Measurements from ENCODE around the gene FASTKD3. TPM values are rescaled to one million over a fixed set of nuclear protein-coding genes. Genes with fewer than 3 reads are reported as not detected.

The FASTKD3 gene
- total and polyA plus RNA-seq, 9 donors = 7.7 to 10.6 (median 9.0) TPM

DNA sequence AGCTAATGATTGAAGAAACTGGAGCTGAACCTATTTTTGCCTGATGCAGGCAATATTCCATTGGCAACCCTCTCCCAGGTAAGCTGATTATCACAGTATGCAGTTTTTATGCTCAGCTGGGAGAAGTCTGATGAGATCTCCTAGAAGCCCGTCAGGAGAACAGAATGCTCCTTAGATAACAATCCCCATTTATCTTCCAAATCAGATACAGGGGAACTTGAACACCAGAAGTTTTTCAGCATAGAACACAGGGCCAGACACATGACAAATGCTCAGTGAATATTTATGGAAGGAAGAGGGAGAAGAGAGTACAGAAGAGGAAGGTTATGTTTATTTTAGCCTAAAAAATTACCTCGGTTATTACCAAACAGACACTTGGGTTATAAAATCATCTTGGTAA lies 55.8 kb downstream of the FASTKD3 start:
- H3K4me3 ChIP-seq (ENCODE audit: low read length) = no peak overlapping the region
- H3K27me3 ChIP-seq (ENCODE audit: control insufficient read depth, insufficient read depth, low read length) = peaks cover 3% of the 10 kb centered on the region
- DNase-seq = no peak
- no CpG with 5 or more reads among the region's 2 CpGs for WGBS (ENCODE audit: insufficient coverage)
- H3K9me3 ChIP-seq (replicated peaks; ENCODE audit: control insufficient read depth, low read depth, low read length) = no peaks in the 10 kb centered on the region
- no peak overlapping the region for H3K27ac ChIP-seq (ENCODE audit: low read length)
- H3K4me1 ChIP-seq (ENCODE audit: control insufficient read depth, insufficient read depth, low read length) = peaks cover 2% of the 10 kb centered on the region
- H3K36me3 ChIP-seq (ENCODE audit: control insufficient read depth, insufficient read depth, low read length) = no peaks in the 10 kb centered on the region

GRCh38 chr5:7811715-7812114 lies 57.1 kb downstream of the FASTKD3 start:
- Histone ChIP-seq H3K9me3 (replicated peaks; ENCODE audit: control insufficient read depth, low read depth, low read length) (no peaks in the 10 kb centered on the region), H3K4me1 (ENCODE audit: control insufficient read depth, insufficient read depth, low read length) (peaks cover 2% of the 10 kb centered on the region), H3K27ac (ENCODE audit: low read length) (no peak overlapping the region), H3K36me3 (ENCODE audit: control insufficient read depth, insufficient read depth, low read length) (no peaks in the 10 kb centered on the region), H3K4me3 (ENCODE audit: low read length) (no peak overlapping the region), H3K27me3 (ENCODE audit: control insufficient read depth, insufficient read depth, low read length) (peaks cover 3% of the 10 kb centered on the region)
- WGBS (ENCODE audit: insufficient coverage) = 45% methylated on average over 4 of the region's 5 CpGs
- no peak for DNase-seq

Other genes with a start within 250 kb of the FASTKD3 start
- 0.22 TPM for gene CFAP90, start 17.9 kb downstream of the FASTKD3 start, total RNA-seq
- gene CFAP90, start 17.9 kb downstream of the FASTKD3 start, polyA plus RNA-seq (ENCODE audit: insufficient read depth in 1 of 8, insufficient read length in 8 of 8, low replicate concordance in 1 of 8) = under 1 TPM; 0.15 to 0.43 (median 0.31) TPM
- 20.3 TPM for gene MTRR, start 117 bp upstream of the FASTKD3 start, total RNA-seq
- 10 to 100 TPM; 19.7 to 27.0 (median 25.8) TPM for gene MTRR, start 117 bp upstream of the FASTKD3 start, polyA plus RNA-seq (ENCODE audit: insufficient read depth in 1 of 8, insufficient read length in 8 of 8, low replicate concordance in 1 of 8)

Data from muscle of leg (tissue), 11 donors.